Right lobe of liver (tissue), 6 donors: ENCODE measurements around the gene CLRN2. TPM values are rescaled to one million over a fixed set of nuclear protein-coding genes. Genes with fewer than 3 reads are reported as not detected.

Experiments
- ATAC-seq, 4 donors: fragments of 200-7000 bp; cut with Tn5 transposase; one replicate each; pipeline ENCODE4 v1.9.1; 2020; ENCODE audit warnings: mild to moderate bottlenecking in 4 of 4, moderate library complexity in 4 of 4
- DNase-seq, 3 donors: peaks; one replicate each; pipeline ENCODE4 v3.0.0-alpha.2; 2020
- H3K27ac ChIP-seq, 3 donors: fragments of 200-600 bp; one replicate each; pipeline ENCODE4 v1.8.0; 2022
- H3K27me3 ChIP-seq, 2 donors: fragments of 200-600 bp; one replicate each; pipeline ENCODE4 v1.8.0; 2022
- H3K36me3 ChIP-seq, 4 donors: fragments of 200-600 bp; sonication (generic) in 1 of 4; one replicate each; pipeline versions ENCODE4 v1.5.1 to v1.8.0; 2017 to 2022; ENCODE audit warnings: control low read depth in 1 of 4
- H3K4me1 ChIP-seq, 4 donors: fragments of 200-600 bp; sonication (generic) in 1 of 4; one replicate each; pipeline versions ENCODE4 v1.5.1 to v1.8.0; 2017 to 2022; ENCODE audit warnings: control low read depth in 1 of 4
- H3K4me3 ChIP-seq, 3 donors: fragments of 200-600 bp; one replicate each; pipeline ENCODE4 v1.8.0; 2022
- H3K9me3 ChIP-seq, 4 donors: fragments of 200-600 bp; sonication (generic) in 1 of 4; one replicate each; pipeline versions ENCODE4 v1.5.1 to v1.8.0; 2017 to 2022; ENCODE audit warnings: control low read depth in 1 of 4
- POLR2A ChIP-seq: fragments of 450-650 bp; IDR thresholded peaks from one replicate; pipeline ENCODE4 v1.6.1; 2017; ENCODE audit warnings: antibody characterized with exemption, mild to moderate bottlenecking
- WGBS: methylation state at CpG from one replicate; pipeline ENCODE4 v1.1.6; 2018; ENCODE audit warnings: low coverage, low lambda C conversion rate; ENCODE audit not compliant: insufficient coverage; ENCODE audit errors: missing lambda C conversion rate; 5-methylcytosine and 5-hydroxymethylcytosine counted together
- intact Hi-C, 2 donors: fragments of 100-400 bp; cut with DNase I; formaldehyde crosslinking; loops; one replicate each; pipeline versions ENCODE4 v1.11.2 to v1.14.1; 2022
- total RNA-seq, 6 experiments: library from RNA; depleted of rRNA in 2 of 6; stranded (reverse); fragments of >200 nt in 2 of 6; fragmentation: NEBNext Ultra II Directional in 3 of 6; extraction: Animal tissue kit (Norgen Biotek cat#: 25700) in 3 of 6; gene quantifications; one replicate each; pipeline versions ENCODE4 v1.1.0 to v1.2.4, GENCODE V29; 2016 to 2023
- TF ChIP-seq, protein P1 (sequence below), 4 donors: fragments of 200-600 bp in 3 of 4; fragments of 450-650 bp in 1 of 4; IDR thresholded peaks; one replicate each; pipeline versions ENCODE4 v1.5.1 to v1.8.0; 2016 to 2022; ENCODE audit warnings: antibody characterized with exemption in 4 of 4, mild to moderate bottlenecking in 2 of 4
- donor health status: DM: no; HTN: yes; CAD: no.
- donor health status: DM: no; HTN: no; CAD: no.
- donor health status: DM: no; HTN: no; CAD: no.
- donor health status: DM: no; HTN: yes; CAD: no.
- donor health status: DM: no; HTN: yes; CAD: no.

Gene CLRN2
- total RNA-seq, 6 experiments from 2014 or later = not detected

DNA sequence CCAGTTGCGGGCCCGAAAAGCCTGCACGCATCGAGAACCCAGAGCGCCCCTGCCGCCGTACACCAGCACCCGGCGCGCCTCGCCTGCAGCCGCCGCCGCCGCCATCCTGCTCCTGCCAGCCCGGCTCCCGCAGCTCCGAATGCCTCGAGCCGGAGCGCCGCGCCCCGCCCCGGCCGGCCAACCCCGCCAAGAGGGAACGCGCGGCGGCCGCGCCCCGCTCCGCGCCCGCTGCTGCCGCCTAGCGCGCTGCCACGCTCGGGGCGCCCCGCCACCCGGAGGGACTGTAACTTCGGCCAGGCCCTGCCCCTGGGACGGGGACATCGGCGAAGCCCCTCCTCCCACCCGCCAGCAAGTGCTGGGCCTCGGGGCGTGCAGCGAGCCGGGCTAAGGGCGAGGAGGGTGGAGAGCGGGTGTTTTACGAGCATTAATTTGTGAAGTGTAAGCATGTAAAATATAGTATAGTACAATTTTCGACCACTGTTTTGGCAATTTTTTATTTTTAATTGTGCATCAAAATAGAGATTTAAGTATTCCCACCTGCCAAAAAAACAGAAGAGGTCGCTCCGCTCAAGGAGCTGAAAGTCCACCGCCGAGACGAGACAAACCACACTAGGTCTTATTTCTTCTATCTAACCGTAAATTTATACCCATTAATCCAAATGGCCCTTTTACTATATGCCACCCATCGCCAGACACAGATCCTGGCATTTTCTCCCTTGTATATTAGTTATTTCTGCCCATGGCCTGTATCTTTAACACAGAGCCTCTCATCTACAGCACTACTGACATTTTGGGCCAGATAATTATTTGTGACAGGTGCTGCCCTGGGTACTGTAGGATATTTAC lies 2.8 kb upstream of the CLRN2 start, which contains the start of gene QDPR:
TSS of gene QDPR (minus strand) at position 141 of the 846 bp plus-strand sequence. CDS start at position 105, 36 bp downstream.
- intact Hi-C loops = no loop called here
- Histone ChIP-seq H3K27me3 (no peaks in the 10 kb centered on the region), H3K36me3 (peaks cover 0 to 20% (median 4%) of the 10 kb centered on the region in 4 donors), H3K4me3 (peak within 1 kb of the TSS; percentile 79 to 85 (median 79)), H3K27ac (peak within 1 kb of the TSS; percentile 78 to 97 (median 95)), H3K9me3 (no peaks in the 10 kb centered on the region), H3K4me1 (peaks cover 0 to 56% (median 19%) of the 10 kb centered on the region in 4 donors)
- 4% methylated on average over 17 of the region's 65 CpGs for WGBS
- TF ChIP-seq POLR2A = peak; percentile 70
- TF ChIP-seq, protein P1, sequence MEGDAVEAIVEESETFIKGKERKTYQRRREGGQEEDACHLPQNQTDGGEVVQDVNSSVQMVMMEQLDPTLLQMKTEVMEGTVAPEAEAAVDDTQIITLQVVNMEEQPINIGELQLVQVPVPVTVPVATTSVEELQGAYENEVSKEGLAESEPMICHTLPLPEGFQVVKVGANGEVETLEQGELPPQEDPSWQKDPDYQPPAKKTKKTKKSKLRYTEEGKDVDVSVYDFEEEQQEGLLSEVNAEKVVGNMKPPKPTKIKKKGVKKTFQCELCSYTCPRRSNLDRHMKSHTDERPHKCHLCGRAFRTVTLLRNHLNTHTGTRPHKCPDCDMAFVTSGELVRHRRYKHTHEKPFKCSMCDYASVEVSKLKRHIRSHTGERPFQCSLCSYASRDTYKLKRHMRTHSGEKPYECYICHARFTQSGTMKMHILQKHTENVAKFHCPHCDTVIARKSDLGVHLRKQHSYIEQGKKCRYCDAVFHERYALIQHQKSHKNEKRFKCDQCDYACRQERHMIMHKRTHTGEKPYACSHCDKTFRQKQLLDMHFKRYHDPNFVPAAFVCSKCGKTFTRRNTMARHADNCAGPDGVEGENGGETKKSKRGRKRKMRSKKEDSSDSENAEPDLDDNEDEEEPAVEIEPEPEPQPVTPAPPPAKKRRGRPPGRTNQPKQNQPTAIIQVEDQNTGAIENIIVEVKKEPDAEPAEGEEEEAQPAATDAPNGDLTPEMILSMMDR (IDR thresholded peaks at IDR 0.05) = peak; percentile 30 to 76 (median 41)
- DNase-seq (peak; percentile 90 to 94 (median 94)), ATAC-seq (peak; percentile 77 to 91 (median 82))

DNA sequence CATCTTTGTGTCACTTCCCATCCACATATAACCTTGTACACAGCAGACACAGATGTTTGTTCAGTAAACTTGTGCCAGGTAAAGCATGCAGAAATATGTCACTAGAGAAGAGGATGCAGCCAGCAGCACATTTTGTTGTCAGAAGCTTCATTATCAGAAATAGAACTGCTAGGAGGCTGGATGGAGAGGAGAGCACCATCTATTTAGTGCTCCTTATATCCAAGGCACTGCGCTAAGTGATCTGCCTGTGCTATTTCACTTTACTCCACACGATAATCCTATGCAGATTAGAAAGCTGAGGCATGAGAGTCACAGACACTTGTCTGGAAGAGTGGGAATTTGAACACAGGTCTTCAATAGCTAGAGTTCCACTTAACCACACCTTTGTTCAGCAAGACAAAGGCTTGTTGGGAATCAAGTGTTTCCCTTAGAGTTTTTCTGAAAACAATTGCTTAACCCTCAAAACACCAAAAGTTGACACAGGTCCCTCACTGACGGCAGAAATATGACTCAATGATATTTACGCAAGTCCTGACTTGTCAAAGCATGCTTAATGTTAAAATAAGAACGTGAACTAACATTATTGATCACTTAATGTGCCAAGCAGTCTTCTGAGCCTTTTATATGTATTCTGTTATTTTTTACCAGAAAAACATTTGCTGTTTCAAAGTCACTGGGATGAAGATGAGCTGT lies 1.8 kb upstream of the CLRN2 start:
- Histone ChIP-seq H3K4me3 (no peak overlapping the region), H3K36me3 (peaks cover 0 to 11% (median 3%) of the 10 kb centered on the region in 4 donors), H3K27me3 (no peaks in the 10 kb centered on the region), H3K9me3 (no peaks in the 10 kb centered on the region), H3K4me1 (peaks cover 0 to 56% (median 19%) of the 10 kb centered on the region in 4 donors), H3K27ac (peak overlapping the region in 1 of 3 donors; percentile 97)
- ATAC-seq (no peak), DNase-seq (no peak)
- 29% methylated on average over 4 of the region's 5 CpGs for WGBS
- no peak for TF ChIP-seq POLR2A
- TF ChIP-seq, protein P1 (IDR thresholded peaks at IDR 0.05) = no peak
- intact Hi-C loops = no loop called here

DNA sequence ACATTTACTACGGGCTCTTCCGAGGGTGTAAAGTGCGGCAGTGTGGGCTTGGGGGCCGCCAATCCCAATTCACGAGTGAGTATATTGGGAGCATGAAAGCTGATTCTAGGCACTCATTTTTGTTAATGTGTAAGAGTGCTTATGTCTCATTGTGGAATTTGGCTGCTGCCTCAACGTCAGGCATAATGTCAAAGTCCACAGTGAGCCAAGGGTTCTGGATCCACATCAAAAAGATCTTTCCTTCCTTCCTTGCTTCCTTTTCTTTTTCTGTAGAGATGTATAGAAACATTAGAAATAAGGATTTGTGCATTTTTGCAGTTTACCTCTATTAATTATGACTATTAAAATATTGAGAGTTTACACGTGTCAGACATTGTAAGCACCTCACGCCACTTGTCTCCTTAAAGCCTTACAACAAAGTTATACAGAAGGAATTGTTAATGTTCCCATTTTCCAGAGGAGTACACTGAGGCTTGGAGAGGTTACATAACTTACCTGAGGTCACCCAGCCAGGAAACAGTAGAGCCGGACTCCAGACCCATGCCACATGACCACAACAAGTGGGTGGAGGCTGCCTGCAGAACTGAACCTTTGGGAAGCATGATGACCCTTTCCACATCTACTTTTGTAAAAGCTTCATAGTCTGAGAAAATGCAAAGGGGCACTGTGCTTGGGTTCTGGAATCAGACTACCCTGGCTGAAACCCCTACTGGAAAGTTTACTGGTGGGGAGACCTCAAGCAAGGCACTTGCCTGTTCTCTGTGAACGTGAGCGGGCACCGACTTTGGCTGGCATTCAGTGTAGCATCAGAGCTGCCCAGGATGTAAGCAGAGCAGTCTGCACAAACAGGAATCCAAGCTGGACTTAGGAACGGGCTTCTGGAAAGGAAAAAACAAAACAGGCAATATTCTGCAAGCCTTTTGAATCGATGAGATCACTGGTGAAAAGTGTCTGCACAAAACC lies 761 bp downstream of the CLRN2 start:
- Histone ChIP-seq H3K36me3 (no peaks in the 10 kb centered on the region), H3K4me3 (peak overlapping the region in 1 of 3 donors; percentile 4), H3K4me1 (peaks cover 0 to 34% (median 11%) of the 10 kb centered on the region in 4 donors), H3K27ac (peak overlapping the region in 2 of 3 donors; percentile 76 to 97), H3K9me3 (no peaks in the 10 kb centered on the region), H3K27me3 (no peaks in the 10 kb centered on the region)
- WGBS = 43% methylated on average over 14 of the region's 14 CpGs
- DNase-seq (peak; percentile 61 to 88 (median 87)), ATAC-seq (peak; percentile 56 to 68 (median 64))
- intact Hi-C loops = no loop called here
- TF ChIP-seq, protein P1 (IDR thresholded peaks at IDR 0.05) = no peak
- no peak for TF ChIP-seq POLR2A

DNA sequence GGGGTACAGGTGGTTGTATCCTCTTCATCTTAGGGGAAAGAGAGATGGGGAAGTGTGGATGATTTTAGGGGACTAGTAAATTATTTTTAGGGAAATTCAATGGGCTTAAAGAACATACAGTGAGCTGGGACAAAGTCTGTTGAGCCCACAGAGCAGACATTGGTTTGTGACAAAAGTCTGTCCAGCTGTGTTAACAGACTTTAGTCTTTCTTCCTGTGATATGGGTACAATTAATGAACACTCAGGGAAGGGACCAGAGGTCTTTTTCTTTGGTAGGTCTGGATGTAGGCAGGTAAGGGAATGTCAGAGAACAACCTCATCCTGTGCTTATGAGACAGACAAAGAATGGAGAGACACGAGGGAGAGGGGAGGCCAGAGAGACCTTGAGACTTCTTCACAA lies 2.0 kb downstream of the CLRN2 start:
- Histone ChIP-seq H3K9me3 (no peaks in the 10 kb centered on the region), H3K27ac (peak overlapping the region in 2 of 3 donors; percentile 76 to 97), H3K36me3 (no peaks in the 10 kb centered on the region), H3K27me3 (no peaks in the 10 kb centered on the region), H3K4me1 (peaks cover 0 to 33% (median 9%) of the 10 kb centered on the region in 4 donors), H3K4me3 (no peak overlapping the region)
- DNase-seq (no peak), ATAC-seq (no peak)
- 75% methylated on average over 1 of the region's 1 CpG for WGBS
- intact Hi-C loops = no loop called here
- no peak for TF ChIP-seq POLR2A
- TF ChIP-seq, protein P1 (IDR thresholded peaks at IDR 0.05) = no peak
